ENCODE results near the gene WLS. TPM values are rescaled to one million over a fixed set of nuclear protein-coding genes. Genes with fewer than 3 reads are reported as not detected.

WLS gene
- total RNA-seq, 1 donor from 2014 or later: 70.8 TPM

- no peak for ATAC-seq
Measured at GRCh38 chr1:68078647-68079046, 153.7 kb downstream of the WLS start.

Other genes starting within 250 kb of the WLS start
- gene DIRAS3, start 181.9 kb downstream of the WLS start, total RNA-seq: 2.2 TPM
- not detected for gene RPE65, start 217.4 kb upstream of the WLS start, total RNA-seq

Measured in esophagus mucosa (tissue), 1 donor.